Activated gamma-delta T cell treated with anti-CD3 and anti-CD28 coated beads, Interleukin-2, amount 50 U/mL, for 16 hours (primary cell): ENCODE data around the gene ACOT7.
A peak's percentile ranks its signal among the peaks of the same experiment; 100 is the strongest.

Experiments used
- DNase-seq: peaks from one replicate; pipeline ENCODE4 v3.0.0-alpha.2; 2020; ENCODE audit warnings: low read depth

The ACOT7 gene

DNA sequence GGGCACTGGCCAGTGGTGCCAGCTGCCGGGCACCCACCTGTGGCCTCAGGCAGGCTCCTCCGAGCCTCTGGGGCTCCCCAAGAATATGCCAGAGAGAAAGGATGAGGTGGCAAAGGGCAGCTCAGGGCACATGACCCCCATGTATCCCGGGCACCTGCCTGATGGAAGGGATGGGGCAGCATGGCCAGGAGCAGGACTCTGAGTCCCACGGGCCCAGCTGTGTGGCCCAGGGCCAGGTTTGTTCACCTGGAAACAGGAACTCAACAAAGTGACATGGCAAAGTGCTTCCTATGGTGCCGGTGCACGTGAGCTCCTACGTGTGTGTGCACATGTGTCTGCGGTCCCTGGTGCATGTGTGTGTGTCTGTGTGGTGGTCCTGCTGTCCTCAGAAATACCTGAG is 123.2 kb downstream of the ACOT7 start:
- DNase-seq: no peak

DNA sequence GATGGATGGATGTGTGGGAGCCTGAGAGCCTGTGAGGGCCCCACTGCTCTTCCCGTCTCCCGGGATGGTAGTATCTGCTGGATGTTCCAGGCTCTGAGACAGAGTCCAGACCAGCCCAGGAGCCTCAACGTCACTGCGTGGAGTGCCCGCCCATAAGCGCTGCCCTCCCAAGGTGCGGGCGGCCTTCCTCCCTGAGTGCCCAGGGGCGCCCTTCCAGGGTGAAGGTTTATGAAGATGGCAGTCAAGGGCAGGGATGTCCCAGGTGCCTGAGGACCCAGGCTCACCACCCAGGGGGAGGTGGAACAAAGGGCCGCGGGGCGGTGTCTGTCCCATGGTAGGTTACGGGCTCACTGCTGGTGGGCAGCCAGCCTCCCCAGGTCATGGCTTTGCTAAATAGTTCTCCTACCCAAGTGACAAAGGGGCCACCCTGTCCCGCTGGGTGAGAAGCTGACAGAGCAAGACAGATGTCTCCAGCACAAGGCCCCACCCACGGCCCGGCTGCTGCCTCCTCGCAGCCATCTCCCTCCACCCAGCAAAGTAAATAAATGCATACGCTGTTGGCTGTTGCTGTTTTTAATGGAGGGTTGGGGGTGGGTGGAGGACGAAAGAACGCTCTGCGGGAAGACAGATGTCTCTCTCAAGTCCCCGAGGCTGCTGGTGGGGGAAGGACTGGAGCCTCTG is 123.7 kb downstream of the ACOT7 start:
- no peak for DNase-seq

DNA sequence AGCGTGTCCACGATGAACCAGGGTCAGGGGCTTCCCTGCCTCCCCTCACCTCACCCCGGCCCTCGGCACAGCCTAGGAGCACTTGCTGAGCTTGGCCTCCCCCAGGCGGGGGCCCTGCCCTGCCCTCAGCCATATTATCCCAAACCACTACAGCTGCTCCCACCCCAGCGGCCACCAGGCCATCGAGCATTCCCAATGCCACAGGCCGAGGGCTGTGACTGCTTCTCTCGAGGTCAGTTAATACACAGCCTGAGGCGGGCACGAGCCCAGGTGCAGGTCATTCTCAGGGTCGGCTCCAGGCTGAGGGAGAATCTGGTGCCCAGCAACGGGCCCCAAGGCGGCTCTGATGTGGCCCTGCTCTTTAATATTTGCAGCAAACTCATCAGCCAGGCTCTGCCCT is 124.3 kb downstream of the ACOT7 start:
- DNase-seq: no peak

DNA sequence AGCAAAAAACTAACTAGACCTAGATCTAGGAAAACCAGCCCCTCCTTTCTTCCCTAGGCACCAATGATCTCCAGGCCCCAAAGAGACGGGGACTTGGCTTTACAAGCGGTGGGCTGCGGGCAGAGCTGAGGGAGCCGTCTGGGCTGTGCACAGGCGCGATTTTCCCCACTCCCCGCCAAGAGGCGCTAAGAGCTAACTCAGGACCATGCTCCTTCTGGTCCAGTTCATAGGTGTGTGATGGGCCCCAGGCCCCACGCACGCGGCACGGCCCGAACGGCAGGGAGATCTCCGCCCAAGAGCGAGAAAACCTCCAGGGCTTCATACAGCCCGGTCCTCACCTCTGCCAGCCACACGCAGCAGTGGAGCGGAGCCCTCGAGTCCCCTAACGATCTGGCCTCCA is 125.2 kb downstream of the ACOT7 start:
- DNase-seq: no peak

DNA sequence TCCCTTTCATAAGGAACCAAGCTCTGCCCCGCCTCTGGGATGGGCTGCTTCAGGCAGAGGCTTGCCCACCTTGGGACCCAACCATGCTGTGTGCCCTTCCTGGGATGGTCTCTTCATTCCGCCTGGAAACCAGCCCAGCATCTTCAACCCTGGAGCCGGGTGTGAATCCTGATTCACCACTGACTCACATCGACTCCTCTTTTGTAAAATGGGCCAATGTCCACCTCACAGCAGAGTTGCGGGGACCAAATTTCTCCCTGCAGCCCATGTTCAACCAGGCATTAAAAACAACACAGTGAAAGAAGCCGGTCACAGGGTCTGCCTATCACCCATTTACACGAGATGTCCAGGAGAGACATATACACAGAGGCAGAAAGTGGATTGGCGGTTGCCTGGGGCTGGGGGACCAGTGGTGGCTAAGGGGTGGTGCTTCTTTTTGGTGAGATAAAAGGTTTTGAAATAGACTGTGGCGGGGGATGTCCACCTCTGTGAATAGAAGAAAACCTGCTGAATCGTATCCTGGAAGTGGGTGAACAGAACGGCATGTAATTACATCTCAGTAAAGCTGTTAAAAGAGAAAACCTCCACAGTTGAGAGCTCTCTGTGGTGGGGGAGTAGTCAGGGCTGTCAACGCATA is 125.8 kb downstream of the ACOT7 start:
- no peak for DNase-seq

DNA sequence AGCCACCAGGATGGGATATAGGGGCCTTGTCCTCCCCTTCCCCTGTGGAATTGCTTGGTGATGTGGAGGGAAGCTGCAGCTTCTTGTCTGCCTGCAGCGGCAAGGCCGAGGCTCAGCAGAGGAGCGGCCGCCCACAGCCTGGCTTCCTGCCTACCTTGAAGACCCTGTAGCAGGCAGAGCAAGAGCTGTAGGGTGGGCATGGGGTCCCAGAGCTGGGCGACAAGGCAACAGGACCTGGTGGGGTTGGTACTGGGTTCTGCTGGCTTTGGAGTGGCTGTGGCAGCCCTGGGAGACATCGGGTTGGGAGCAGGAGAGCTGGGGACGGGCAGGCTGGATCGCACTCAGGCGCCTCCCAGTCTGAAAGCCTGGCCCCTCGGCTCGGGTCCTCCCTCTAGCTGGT is 126.9 kb downstream of the ACOT7 start:
- DNase-seq: no peak

DNA sequence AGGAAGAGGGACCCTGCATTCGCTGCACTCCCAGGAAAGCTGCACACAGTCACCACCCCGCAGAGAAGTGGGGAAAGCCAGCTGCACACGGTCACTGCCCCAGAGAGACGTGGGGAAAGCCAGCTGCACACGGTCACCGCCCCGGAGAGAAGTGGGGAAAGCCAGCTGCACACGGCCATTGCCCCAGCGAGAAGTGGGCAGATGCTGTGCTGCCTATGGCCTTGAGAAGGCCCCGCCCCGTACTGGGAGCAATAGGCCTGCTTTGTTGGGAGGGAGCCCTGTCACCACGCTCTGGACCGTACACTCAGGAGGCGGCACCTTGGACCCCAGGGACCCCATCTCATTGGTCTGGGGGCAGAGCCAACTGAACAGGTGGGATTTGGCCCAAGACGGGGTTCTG is 128.4 kb downstream of the ACOT7 start:
- no peak for DNase-seq

DNA sequence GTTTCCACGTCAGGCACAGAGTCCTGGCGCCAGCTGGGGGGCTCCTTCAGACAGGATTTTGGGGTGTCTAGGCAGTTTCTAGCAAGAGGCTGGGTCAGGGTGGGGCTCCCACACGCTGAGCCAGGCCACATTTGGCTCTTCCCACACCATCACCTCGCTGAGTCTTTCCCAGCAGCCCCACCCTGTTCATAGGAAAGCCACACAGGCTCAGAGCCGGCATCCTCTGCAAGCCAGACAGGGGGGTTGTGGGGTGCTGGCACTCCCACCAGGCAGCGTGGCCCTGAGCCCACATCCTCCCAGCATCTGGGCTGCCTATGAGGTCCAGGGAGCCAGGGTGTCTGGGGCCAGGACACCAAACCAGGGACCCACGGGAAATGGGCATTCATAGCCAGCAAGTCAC is 129.9 kb downstream of the ACOT7 start:
- no peak for DNase-seq

DNA sequence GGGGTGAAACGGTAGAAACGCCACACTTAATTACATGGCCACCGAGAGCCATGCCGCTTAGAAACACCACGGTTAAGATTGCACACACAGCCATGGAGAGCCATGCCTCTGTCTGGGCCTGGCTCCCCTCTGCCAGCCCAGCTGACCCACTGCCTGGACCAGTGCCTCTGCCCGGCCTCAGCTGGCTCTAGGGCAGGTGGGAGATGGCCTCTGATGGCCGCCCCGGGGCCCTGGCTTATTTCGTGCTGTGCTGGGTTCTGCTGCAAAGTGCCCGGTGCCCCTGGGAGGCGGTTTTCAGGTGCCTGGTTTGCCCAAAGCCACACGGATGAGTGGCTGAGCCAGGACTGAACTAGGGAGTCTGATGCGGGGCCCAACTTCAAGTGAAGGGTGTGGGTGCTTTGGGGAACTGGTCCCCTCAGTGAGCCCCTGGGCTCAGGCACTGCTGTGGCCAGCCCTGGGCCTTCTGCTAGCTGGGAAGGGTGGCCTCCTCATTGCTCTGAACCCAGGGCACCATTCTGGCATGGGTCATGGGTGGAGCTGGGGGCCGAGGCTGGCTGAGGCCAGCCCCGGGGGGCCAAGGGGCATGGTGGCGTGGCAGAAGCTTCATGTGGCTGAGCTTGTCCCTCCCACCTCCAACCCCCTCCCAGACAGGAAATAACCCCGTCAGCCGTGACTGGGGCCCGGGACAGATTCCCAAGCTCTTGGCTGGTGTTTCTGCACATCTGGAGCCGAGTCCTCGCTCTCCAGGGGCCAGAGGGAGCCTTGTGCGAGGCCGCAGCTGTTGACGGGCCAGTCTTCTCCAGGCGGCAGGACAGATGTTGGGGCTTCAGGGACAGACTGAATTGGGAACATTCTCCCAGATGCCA is 130.8 kb downstream of the ACOT7 start:
- no peak for DNase-seq

DNA sequence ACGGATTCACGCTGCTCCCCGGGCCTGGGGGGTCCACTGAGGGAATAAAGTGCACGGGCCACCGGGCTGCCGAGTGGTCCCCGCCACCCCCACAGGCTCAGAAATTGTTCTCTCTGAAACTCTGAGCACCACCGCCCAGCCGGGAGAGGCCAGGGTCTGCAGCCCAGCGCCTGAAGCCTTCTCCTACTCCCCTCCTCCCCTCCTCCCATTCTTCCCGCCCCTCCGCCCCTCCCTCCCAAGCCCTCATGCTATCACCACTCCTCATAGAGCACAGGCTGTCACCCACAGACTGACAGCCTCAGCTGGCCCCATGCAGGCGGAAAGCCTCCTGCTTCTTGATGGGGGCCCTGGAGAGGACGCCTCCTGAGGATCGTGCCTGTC is 132.0 kb downstream of the ACOT7 start:
- DNase-seq: no peak

DNA sequence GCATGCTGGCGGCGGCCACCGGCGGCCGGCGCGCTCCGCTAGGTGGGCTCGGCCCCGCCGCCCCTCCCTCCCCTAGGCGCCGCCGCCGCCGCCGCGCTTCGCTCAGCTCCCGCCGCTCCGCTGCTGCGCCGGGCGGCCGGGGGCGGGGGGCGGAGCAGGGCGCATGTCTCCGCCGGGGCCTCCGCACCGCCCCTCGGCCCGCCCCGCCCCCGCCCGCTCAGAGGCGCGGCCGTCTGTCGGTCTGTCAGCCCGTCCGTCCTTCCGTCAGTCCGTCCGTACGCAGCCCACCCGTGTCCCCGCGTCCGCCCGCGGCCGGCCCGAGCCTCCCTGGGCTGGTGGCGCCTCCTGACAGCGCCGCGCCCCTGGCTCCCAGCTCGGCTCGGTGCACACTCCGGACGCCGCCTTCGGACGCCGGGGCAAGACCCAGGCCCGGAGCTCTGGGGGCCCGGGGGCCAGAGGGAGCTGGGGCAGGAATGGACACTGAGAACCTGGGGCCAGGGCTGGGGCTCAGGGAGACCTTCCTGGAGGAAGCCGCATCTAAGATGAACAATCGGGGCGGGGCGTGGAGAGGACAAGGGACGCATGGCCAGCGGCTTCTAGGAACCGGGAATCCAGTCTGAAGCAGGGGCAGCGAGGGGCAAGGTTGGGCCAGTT is 132.5 kb downstream of the ACOT7 start, which contains the start of gene GPR153:
Gene GPR153 (minus strand): TSS at position 138 of the 654 bp plus-strand sequence. CDS start 6,193 bp downstream, outside the sequence.
- DNase-seq: peak; percentile 22

DNA sequence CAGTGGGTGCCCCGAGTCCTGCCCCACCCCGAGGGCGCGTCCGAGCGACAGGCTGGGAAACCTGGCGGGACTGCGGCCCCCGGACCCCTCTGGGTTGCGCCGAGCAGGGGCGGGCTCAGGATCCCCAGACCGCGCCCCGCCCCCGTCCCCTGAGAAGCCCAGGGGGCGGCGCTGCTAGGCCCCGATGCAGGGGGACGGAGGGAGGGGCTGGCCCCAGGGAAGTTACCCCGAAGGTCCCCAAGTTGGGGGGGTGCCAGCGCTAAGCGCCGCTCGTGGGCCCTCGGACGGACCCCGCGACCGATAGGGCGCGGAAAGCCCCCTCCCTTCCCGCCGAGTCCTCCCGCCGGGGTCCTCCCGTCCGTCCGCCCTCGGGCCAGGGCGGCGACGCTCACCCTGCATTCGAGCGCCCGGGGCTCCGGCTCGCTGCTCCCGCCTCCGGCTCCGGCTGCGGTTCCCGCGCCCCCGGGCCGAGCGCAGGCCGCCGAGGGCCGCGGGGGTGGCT is 133.1 kb downstream of the ACOT7 start:
- no peak for DNase-seq

DNA sequence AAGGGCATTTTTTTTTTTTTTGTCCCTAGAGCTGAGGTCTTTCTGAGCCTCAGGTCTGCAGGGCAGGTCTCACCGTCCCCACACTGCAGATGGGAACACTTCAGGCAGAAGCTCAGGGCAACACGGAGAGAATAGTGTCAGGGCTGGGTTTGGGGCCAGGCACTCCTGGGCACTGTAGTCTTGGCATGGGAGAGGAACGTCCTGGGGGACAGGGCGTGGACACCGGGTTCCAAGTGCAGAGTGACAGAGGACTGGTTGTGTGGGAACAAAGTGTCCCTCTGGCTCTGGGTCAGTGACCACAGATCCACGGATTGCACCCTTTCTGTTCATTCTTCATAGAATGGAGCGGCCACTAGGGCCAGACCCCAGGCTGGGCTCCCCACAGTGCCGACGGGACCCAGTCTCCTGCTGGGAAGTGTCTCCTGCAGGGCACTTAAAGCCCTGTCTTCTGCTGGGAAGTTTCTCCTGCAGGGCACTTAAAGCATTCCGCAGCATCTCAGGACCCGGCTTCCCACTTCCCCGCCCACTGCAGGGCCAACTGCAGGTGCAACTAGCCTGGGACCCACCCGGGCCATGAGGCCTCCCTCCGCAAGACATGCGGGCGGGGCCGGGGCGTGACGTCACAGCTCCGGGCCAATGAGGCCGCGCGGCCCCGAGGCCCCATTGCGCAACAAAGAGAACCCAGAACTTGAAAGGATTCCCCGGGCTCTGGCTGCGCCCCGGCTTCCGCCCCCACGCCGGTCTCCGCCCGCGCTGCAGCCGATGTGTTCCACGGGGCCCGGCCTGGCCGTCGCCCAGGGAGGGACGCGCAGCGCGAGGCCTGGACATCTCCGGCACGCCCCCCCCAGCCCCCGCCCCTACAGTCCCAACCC is 133.8 kb downstream of the ACOT7 start:
- peak; percentile 67 for DNase-seq

DNA sequence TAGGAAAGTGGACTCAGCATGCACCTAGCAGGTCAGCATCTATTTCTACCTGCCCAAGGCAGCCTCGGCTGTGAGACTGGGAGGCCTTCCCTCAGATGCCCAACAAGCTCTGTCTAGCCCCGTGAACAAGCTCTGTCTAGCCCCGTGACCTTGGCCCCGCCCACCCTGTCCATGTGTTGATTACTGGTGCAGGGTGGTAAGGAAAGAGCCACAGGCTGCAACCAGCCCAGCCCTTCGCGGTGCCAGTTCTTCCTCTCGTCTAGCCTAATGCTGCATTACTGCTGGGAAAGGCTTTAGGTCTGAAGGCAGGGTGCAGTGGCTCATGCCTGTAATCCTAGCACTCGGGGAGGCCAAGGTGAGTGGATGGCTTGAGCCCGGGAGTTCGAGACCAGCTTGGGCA is 134.9 kb downstream of the ACOT7 start:
- DNase-seq: no peak

DNA sequence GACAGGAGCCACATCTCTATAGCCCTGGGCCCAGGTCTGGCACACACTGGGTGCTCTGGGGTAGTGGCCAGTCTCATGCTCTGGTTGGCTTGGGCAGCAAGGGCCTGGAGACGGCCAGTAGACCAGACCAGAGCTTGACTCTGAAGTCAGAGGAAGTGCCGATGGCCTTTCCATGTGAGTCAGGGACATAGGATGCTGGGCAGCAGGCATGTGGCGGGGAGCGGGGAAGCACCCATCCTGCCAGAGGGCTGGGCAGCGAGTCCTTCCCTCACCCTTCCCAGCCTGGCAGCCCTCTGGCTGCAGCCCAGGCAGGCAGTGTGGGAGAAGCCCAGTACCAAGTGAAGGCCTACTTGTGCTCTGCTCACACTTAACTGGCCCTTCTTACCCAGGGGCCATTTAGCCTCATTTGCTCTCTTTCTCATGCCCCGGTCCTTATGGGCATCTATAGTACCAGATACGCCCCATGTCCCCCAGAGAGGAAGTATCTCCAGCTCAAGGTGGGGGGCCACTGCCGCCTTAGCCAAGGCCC is 136.0 kb downstream of the ACOT7 start:
- DNase-seq: no peak

DNA sequence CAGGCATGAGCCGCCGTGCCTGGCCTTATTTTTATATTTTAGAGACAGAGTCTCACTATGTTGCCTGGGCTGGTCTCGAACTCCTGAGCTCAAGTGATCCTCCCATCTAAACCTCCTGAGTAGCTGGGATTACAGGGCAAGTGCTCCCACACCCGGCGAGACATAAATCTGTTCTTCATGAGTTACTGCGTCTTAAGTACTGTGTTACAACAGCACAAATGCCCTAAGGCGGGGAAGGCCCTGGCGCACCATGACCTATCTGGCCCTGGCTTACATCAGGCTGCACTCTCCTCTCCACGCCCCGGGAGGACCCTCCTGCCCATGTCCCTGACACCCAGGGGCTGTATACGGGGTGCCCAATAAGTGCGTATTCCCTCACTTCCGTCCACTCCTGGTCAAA is 136.9 kb downstream of the ACOT7 start:
- DNase-seq: no peak

DNA sequence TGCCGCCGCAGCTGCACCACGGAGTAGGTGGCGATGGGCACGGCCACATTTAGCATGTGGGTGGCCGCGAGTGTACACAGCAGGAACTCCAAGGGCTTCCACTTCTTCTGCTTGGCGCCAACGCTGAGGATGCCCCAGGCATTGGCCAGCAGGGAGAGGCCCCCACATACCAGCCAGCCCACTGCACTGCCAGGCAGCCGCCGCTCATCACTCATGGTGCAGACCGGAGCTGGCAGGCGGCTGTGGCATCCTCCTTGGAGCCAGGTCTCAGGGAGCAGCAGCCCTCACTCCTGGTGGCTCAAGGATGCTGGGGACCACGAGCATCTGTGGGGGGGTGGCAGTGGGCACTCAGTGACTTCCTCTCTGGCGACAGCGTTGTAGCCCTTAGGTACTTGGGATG is 138.9 kb downstream of the ACOT7 start:
- DNase-seq: no peak

DNA sequence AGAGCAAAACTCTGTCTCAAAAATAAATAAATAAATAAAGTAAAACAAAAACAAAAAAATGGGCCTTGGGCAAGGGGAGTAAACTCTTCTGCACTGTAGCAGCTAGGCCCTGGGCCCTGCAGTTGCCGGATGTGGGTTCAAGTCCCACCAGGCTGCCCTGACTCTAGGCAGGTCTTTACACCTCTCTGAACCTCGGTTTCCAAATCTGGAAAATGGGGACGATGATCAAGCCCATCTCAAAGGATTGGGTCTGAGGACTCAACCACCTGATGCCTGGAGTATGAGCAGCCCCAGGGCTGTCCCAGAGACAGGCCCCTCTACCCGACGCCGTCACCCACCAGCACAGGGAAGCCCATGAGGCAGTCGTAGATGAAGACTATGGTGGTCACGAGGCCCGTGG is 140.2 kb downstream of the ACOT7 start:
- no peak for DNase-seq

DNA sequence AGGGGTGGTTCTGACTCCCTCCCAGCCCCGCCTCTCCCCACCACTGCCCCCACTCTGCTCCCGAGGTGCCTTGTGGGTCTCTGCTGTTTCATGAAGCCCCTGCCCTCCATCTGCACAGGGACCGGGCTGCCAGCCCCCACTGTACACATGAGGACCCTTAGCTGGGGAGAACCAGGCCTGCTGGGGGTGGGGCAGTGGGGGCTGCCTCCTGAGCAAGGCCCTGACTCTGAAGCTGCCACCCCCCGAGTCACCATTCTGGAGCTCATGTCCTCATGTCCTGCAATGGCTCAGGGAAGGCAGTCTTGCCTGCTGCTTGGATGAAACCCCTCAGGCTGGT is 141.2 kb downstream of the ACOT7 start:
- no peak for DNase-seq

DNA sequence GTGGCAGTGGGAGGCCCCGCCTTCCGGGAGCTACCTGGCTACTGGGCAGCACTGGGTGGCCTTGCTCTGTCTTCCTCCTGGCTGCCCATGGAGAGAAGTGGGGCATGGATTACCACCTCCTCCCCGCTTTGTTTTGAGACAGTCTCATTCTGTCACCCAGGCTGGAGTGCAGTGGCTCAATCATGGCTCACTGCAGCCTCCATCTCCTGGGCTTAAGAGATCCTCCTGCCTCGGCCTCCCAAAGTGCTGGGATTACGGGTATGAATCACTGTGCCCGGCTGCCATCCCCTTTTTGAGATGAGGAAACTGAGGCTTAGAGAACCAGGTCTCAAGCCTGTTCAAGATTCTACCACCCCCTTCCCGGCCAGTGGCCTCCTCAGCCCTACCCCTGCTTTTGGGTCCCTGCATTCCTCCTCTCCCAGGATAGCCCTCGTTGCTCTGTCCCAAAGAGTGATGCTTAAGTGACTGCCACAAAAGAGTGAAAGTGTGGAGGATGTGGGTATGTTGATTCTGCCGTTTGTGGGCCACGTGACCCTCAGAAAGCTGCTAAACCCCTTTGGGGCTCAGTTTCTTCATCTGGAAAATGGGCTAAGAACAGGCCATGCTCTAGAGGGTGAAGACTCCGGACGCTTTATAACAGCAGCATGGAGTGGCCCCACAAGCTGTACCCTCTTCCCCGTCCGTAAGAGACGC is 141.7 kb downstream of the ACOT7 start:
- DNase-seq: no peak

DNA sequence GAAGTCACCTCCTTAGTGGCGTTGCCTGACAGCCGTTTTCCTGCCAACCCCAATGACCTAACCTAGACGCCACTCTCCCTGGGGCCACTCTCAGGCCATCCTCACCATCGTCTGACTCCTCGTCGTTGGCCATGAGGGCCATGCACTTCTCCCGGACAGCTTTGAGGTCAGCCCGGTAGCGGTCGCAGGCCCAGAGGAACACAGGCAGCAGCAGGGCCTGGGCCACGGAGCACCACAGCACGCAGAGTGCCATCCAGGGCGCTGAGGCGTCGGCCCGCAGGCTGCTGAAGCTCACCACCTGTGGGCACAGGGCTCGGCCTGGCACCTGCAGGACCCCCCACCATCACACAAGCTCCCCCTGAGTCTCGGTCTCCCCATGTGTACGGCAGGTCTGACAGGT is 142.3 kb downstream of the ACOT7 start:
- DNase-seq: no peak
